Measurements from ENCODE around the gene ARHGDIA.

Gene ARHGDIA

DNA sequence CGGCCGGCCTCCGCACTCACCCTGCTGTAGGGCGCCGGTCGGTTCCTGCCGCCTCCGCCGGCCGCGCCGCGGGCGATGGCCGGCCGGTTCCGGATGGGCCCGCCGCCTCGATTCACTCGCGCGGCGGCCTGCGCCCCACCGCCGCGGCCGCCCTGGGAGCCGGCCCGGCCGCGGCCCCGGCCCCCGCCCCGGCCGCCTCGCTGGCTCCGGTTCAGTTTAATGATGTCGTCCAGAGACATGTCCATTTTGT is 20.1 kb upstream of the ARHGDIA start:
- no peak for DNase-seq (ENCODE audit: low read depth)
- H3K4me3 ChIP-seq (ENCODE audit: low read depth, low read length) = peak overlapping the region; percentile 87
- TF ChIP-seq, protein P1, sequence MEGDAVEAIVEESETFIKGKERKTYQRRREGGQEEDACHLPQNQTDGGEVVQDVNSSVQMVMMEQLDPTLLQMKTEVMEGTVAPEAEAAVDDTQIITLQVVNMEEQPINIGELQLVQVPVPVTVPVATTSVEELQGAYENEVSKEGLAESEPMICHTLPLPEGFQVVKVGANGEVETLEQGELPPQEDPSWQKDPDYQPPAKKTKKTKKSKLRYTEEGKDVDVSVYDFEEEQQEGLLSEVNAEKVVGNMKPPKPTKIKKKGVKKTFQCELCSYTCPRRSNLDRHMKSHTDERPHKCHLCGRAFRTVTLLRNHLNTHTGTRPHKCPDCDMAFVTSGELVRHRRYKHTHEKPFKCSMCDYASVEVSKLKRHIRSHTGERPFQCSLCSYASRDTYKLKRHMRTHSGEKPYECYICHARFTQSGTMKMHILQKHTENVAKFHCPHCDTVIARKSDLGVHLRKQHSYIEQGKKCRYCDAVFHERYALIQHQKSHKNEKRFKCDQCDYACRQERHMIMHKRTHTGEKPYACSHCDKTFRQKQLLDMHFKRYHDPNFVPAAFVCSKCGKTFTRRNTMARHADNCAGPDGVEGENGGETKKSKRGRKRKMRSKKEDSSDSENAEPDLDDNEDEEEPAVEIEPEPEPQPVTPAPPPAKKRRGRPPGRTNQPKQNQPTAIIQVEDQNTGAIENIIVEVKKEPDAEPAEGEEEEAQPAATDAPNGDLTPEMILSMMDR (IDR thresholded peaks at IDR 0.05; ENCODE audit: low read depth, low read length, missing control alignments) = no peak

DNA sequence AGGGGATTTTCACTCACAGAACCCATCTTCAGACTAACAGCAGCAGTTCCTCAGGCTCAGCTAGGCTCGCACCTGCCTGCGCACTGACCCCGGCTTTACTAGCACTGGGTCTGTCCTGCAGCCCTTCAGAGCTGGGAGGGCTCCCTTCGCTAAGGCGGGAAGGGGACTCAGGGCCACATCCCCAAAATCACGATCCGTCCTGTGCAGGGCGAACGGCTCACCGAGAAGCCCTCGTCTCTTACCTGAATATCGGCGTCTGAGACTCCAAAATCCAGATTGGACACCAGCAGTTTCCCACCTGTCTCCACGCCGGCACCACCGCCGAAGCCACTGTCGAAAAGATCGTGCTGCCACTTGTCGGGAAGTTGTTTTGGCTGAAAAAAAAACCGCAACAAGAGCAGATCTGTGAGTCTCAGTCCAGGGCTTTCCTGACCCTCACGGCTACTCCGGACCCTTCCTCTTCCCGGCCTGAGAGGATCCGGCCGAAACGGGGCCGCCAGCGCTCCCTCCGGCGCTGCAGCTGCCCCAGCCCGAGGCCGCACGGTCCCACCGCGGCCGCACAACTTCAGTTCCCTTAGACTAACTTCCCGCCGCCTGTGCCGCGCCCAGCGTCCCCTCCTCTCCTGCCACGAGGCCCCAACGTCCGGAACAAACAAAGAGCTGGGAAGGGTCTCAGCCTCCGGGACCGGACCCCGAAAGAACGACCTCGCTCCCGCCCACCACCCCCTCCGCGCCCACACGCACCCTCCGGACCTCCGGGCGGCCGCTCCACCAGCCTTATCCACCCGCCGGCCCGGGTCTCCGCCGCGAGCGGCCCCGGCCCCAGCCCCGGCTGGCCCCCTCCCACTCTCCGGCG is 19.5 kb upstream of the ARHGDIA start:
- DNase-seq (ENCODE audit: low read depth) = no peak
- peak overlapping the region; percentile 87 for H3K4me3 ChIP-seq (ENCODE audit: low read depth, low read length)
- TF ChIP-seq, protein P1 (IDR thresholded peaks at IDR 0.05; ENCODE audit: low read depth, low read length, missing control alignments) = no peak

DNA sequence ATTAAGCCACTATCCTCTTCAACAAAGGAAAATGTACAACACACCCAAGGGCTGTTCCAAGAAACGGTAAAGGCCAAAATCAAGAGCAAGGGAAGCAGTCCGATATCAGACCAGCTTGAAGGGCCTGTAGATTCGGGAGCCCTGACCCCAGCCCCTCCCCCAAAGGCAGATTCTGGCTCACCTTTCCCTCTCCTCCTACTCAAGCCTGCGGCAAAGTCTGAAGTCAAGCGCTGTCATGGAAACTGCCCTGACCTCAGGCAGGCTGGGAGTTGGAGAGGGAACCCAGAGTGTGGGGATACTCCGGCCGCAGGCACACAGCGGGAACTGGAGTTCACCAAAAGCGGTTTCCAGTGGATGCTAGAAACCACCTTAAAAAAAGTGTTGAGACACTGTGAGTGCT is 18.5 kb upstream of the ARHGDIA start:
- TF ChIP-seq, protein P1 (IDR thresholded peaks at IDR 0.05; ENCODE audit: low read depth, low read length, missing control alignments) = no peak
- DNase-seq (ENCODE audit: low read depth) = no peak
- H3K4me3 ChIP-seq (ENCODE audit: low read depth, low read length) = peak overlapping the region; percentile 87; the same call in 1 of the 2 replicates

DNA sequence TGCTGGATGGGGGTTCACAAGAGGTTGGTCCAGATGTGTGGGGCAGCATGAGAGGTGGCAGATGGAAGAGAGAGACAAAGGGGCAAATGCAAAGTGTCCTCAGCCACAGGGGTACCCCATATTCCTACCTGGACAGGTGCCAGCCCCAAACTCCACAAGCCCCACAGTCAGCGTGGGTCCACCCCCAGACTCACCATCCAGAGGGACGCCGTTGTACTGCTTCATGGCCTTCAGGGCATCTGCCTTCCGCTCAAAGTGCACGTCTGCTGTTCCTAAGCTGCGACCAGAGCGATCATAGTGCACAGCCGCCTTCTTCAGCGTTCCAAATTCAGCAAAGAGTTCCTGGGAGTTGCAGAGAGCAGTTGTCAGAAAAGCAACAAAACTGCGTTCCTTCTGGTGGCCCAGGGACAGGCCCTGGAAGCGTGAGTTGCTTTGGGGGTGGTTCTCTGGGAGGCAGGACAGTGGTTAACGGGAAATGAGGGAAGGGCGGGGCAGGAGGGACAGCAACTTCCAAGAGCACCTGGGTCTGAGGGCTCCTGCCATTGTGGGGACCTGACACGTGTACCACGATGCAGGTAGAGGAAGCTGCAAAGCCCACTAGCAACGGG is 18.0 kb upstream of the ARHGDIA start:
- no peak overlapping the region for H3K4me3 ChIP-seq (ENCODE audit: low read depth, low read length)
- TF ChIP-seq, protein P1 (IDR thresholded peaks at IDR 0.05; ENCODE audit: low read depth, low read length, missing control alignments) = no peak
- DNase-seq (ENCODE audit: low read depth) = no peak

DNA sequence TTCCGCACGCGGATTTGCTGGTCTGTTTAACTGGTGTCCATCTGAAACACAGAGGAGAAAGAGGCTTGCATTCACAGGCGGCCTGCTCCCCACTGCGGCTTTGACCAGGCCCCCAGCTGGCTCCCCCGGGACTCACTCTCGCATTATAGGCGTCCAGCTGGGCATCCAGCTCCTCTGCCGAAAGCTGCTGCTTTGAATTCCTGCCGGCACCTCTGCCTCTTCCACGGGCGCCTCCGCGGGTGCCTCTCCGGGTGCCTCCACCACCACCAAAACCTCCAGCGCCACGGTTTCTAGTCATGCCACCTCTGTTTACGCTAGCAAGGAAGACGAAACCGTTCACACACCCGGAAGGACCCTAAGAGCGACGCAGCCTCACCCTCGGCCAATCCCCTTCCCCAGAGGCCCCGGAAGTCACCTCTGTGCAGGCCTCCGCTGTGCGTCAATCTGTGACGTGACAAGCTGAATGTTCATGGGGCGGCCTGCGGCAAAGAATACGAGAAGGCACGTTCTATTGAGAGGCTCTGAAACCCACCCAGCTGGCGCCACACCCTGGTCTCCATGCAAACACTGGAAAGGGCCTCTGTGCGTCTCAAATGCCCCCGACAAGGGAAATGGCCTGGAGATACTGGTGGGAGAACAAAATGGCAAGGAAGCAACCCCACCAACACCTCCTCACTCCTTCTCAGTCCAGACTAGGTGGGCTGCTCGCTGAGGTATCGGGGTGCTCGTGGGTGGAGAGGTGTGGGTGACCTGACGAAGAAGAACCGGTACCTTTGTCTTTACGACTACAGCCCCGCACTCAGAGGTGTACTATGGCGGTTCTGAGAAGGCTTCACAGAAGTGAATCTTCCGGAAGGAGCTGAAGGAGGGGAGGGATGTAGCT is 17.2 kb upstream of the ARHGDIA start:
- DNase-seq (ENCODE audit: low read depth) = no peak
- TF ChIP-seq, protein P1 (IDR thresholded peaks at IDR 0.05; ENCODE audit: low read depth, low read length, missing control alignments) = no peak
- no peak overlapping the region for H3K4me3 ChIP-seq (ENCODE audit: low read depth, low read length)

DNA sequence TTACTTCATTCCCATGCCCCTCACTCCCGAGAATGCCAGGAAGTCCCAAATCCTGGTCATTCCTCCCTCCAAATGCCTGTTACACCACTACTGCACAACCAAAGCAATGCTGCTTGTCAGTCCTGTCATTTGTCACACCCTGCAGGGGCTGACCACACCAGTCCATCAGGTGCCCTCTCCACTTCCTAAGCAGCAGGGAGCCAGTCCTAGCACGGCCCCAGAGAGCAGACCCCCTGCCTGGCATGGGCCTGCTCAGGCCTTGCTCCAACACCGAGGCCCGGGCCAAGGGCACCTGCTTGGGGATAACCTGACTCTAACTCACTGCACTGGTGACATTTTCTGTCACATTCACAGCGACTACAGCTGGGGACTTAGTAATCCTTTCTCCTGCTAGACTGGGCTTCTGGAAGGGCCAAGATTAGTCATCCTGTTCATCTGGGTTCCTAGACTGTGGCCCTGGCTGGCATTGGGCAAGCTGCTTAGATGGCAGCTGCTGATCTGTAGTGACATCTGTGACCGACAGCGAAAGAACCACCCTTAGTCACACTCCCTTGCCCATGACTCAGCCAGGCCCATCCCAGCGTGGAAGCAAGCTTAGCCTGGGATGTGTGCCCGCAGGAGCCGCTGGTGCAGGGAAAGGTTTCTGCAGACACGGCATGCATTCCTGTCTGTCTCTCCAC is 14.9 kb upstream of the ARHGDIA start:
- TF ChIP-seq, protein P1 (IDR thresholded peaks at IDR 0.05; ENCODE audit: low read depth, low read length, missing control alignments) = no peak

More for the DNA sequence above, 14.9 kb upstream of the ARHGDIA start:
- no peak for DNase-seq (ENCODE audit: low read depth)
- no peak overlapping the region for H3K4me3 ChIP-seq (ENCODE audit: low read depth, low read length)
